HEK293 (cell line): ENCODE measurements around the gene STRN3.

Source experiments
- ZNF2 ChIP-seq: fragments of 450-650 bp; formaldehyde crosslinking; IDR thresholded peaks from 2 replicates; pipeline ENCODE4 v1.5.1; 2016; ENCODE audit warnings: missing biosample characterization, missing genetic modification characterization
- ZNF510 ChIP-seq: fragments of 450-650 bp; formaldehyde crosslinking; IDR thresholded peaks from 2 replicates; pipeline ENCODE4 v1.5.1; 2018; ENCODE audit warnings: mild to moderate bottlenecking, missing genetic modification characterization, missing biosample characterization; ENCODE audit not compliant: insufficient replicate concordance
- ZXDB ChIP-seq: fragments of 450-650 bp; formaldehyde crosslinking; IDR thresholded peaks from 2 replicates; pipeline ENCODE4 v1.5.1; 2016; ENCODE audit warnings: missing biosample characterization, missing genetic modification characterization
- TF ChIP-seq, protein P1 (sequence below): fragments of 450-650 bp; formaldehyde crosslinking; IDR thresholded peaks from 2 replicates; pipeline ENCODE4 v1.5.1; 2016; ENCODE audit warnings: missing biosample characterization, missing genetic modification characterization

GRCh38 chr14:31026077-31026449, at the start of gene STRN3:
- no peak for TF ChIP-seq ZNF510
- no peak for TF ChIP-seq ZXDB
- TF ChIP-seq ZNF2 (tag by site-specific recombination), result no peak
- TF ChIP-seq, protein P1, sequence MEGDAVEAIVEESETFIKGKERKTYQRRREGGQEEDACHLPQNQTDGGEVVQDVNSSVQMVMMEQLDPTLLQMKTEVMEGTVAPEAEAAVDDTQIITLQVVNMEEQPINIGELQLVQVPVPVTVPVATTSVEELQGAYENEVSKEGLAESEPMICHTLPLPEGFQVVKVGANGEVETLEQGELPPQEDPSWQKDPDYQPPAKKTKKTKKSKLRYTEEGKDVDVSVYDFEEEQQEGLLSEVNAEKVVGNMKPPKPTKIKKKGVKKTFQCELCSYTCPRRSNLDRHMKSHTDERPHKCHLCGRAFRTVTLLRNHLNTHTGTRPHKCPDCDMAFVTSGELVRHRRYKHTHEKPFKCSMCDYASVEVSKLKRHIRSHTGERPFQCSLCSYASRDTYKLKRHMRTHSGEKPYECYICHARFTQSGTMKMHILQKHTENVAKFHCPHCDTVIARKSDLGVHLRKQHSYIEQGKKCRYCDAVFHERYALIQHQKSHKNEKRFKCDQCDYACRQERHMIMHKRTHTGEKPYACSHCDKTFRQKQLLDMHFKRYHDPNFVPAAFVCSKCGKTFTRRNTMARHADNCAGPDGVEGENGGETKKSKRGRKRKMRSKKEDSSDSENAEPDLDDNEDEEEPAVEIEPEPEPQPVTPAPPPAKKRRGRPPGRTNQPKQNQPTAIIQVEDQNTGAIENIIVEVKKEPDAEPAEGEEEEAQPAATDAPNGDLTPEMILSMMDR (tag by site-specific recombination), result no peak
